T-helper 1 cell treated with Interleukin-12 subunit alpha and Interleukin-12 subunit beta and Interleukin-4 antibody, amounts not matched to agents 30 μg/mL and 1 μg/mL, for 36 hours (primary cell): ENCODE results near the gene NARF.
"Not testable (repeated sequence)": the region's sequence is repeated elsewhere in the genome, so short reads cannot be mapped to it uniquely, and the experiment has no call there.

Experiments used
- H3K27ac Mint-ChIP-seq: one replicate; pipeline ENCODE4 v1.8.0; 2021; ENCODE audit warnings: mild to moderate bottlenecking, mixed read lengths
- H3K27me3 Mint-ChIP-seq: one replicate; pipeline ENCODE4 v1.8.0; 2021; ENCODE audit warnings: low read depth, mixed read lengths
- H3K36me3 Mint-ChIP-seq: one replicate; pipeline ENCODE4 v1.8.0; 2021; ENCODE audit warnings: low read depth, mixed read lengths
- H3K4me1 Mint-ChIP-seq: one replicate; pipeline ENCODE4 v1.8.0; 2021; ENCODE audit warnings: low read depth, mixed read lengths
- H3K4me3 Mint-ChIP-seq: one replicate; pipeline ENCODE4 v1.8.0; 2021; ENCODE audit warnings: mild to moderate bottlenecking, moderate library complexity, mixed read lengths
- H3K9me3 Mint-ChIP-seq: one replicate; pipeline ENCODE4 v1.8.0; 2021; ENCODE audit warnings: mixed read lengths

NARF gene

DNA sequence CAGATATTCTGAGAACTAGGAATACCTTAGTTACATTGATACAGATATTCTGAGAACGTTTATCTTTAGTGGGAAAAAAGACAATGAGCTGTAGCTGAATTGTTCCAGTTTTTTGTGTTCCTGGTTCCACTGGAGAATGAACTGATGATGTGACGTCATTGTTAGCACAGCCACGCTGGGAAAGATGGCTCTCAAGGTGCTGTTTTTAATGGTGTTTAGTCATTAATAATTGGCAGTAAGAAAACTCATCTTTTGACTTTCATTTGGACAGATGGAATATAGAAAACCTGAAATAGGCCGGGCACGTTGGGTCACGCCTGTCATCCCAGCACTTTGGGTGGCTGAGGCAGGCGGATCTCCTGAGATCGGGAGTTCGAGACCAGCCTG lies 71.4 kb downstream of the NARF start:
- Mint-ChIP-seq H3K27me3 (no peaks in the 10 kb centered on the region), H3K9me3 (no peaks in the 10 kb centered on the region), H3K4me1 (peaks cover 41% of the 10 kb centered on the region), H3K36me3 (peaks cover 6% of the 10 kb centered on the region), H3K4me3 (no peak overlapping the region), H3K27ac (no peak overlapping the region)

- H3K36me3 Mint-ChIP-seq: peaks cover 5% of the 10 kb centered on the region
- H3K27me3 Mint-ChIP-seq: no peaks in the 10 kb centered on the region
- H3K4me1 Mint-ChIP-seq: peaks cover 50% of the 10 kb centered on the region
- H3K9me3 Mint-ChIP-seq: no peaks in the 10 kb centered on the region
- no peak overlapping the region for H3K4me3 Mint-ChIP-seq
- H3K27ac Mint-ChIP-seq: peak overlapping the region; percentile 73
Observed at GRCh38 chr17:82531431-82531881, 72.9 kb downstream of the NARF start.

DNA sequence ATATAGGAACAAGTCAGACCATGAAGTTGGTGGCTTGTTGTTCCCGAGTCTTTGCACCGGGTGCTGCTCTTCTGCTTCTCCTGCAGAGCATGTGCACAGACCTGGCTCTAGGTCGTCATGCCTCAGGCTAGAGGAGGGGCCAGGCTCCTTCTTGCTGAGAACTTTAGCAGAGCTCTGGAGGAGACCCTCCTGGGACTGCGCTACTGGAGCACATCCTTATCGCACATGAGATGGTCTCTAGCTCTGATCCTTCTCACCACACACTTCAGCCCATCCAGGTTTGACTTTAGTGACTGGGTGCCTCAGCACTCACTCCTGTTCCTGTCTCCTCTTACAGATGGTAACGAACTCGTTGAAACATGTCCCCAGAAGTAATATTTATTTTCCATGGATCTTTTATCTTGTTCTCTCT lies 75.9 kb downstream of the NARF start:
- H3K9me3 Mint-ChIP-seq: no peaks in the 10 kb centered on the region
- peaks cover 47% of the 10 kb centered on the region for H3K4me1 Mint-ChIP-seq
- no peak overlapping the region for H3K4me3 Mint-ChIP-seq
- no peaks in the 10 kb centered on the region for H3K27me3 Mint-ChIP-seq
- peak overlapping the region; percentile 38 for H3K27ac Mint-ChIP-seq
- H3K36me3 Mint-ChIP-seq: peaks cover 5% of the 10 kb centered on the region

DNA sequence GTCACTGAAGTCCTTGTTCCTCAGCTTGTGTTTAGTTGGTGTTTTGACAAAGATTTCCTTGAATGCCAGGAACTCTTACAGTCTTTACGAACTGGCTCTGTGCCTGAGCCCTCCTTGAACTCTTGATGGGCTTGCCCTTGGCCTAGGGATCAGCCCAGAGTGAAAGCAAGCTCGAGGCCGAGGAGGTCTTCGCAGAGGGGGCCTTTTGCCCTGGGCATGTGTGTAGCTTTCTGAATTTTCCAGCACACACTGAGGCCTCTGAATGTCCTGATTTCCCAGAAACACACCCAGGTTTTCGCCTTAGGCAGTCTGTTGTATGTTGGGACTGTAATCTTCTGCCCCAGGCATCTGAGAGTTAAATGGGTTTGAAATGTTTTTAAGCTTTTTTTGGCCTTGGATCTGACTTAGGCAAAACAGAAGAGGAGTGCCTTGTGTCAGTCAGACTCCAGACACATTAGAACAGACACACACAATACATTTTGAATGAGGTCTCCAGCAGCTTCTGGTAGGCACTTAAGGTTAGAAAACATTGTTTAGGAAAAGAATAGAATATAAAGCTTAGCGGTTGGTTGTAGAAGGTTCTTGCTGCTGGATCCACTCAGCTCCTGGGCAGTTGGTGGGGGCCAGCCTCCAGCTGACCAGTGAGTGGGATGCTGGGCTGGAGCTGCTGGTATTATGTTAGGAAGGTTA lies 78.1 kb downstream of the NARF start:
- Mint-ChIP-seq H3K27me3 (no peaks in the 10 kb centered on the region), H3K4me1 (peaks cover 37% of the 10 kb centered on the region), H3K9me3 (no peaks in the 10 kb centered on the region), H3K36me3 (peaks cover 7% of the 10 kb centered on the region), H3K4me3 (peak overlapping the region; percentile 52), H3K27ac (peak overlapping the region; percentile 84)

DNA sequence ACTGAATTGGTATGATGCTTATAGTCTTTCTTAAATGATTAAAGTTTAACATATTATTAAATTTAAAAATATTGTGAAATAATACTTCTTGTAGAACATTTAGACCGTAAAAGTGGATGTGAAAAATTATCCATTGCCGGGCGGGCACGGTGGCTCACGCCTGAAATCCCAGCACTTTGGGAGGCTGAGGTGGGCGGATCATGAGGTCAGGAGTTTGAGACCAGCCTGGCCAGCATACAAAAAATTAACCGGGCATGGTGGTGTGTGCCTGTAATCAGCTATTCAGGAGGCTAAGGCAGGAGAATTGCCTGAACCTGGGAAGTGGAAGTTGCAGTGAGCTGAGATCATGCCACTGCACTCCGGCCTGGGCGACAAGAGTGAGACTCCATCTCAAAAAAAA lies 78.7 kb downstream of the NARF start:
- Mint-ChIP-seq H3K27ac (peak overlapping the region; percentile 84), H3K4me1 (peaks cover 37% of the 10 kb centered on the region)
- H3K4me3 Mint-ChIP-seq, H3K27me3 Mint-ChIP-seq, H3K36me3 Mint-ChIP-seq, H3K9me3 Mint-ChIP-seq: not testable (repeated sequence)

DNA sequence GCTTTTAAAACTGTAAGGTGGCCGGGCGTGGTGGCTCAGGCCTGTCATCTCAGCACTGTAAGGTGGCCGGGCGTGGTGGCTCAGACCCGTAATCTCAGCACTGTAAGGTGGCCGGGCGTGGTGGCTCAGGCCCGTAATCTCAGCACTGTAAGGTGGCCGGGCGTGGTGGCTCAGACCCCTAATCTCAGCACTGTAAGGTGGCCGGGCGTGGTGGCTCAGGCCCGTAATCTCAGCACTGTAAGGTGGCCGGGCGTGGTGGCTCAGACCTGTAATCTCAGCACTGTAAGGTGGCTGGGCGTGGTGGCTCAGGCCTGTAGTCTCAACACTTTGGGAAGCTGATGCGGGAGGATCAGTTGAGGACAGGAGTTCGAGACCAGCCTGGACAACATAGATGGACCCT lies 80.5 kb downstream of the NARF start:
- Mint-ChIP-seq H3K27ac (peak overlapping the region; percentile 41), H3K4me1 (peaks cover 30% of the 10 kb centered on the region)
- not testable (repeated sequence) for H3K4me3 Mint-ChIP-seq

More for the DNA sequence above, 80.5 kb downstream of the NARF start:
- not testable (repeated sequence) for H3K9me3 Mint-ChIP-seq, H3K36me3 Mint-ChIP-seq, H3K27me3 Mint-ChIP-seq
